Stimulated activated CD8-positive, alpha-beta memory T cell treated with anti-CD3 and anti-CD28 coated beads, Interleukin-4, amount 100 ng/mL, for 4 hours (primary cell): ENCODE data around the gene ACACA.

Experiments used
- DNase-seq, 2 donors: peaks; one replicate each; pipeline ENCODE4 v3.0.0-alpha.2; 2020; ENCODE audit warnings: low read depth in 2 of 2, low spot score in 1 of 2

ACACA gene

GRCh38 chr17:37107406-37108083, 299.1 kb downstream of the ACACA start:
- no peak for DNase-seq

GRCh38 chr17:37106049-37106448, 300.6 kb downstream of the ACACA start:
- DNase-seq, result no peak

GRCh38 chr17:37103231-37103630, 303.4 kb downstream of the ACACA start:
- DNase-seq, result no peak

- no peak for DNase-seq
Observed at GRCh38 chr17:37101306-37101705, 305.3 kb downstream of the ACACA start.

- DNase-seq, result no peak
Observed at GRCh38 chr17:37100231-37100630, 306.4 kb downstream of the ACACA start.

- DNase-seq, result no peak
Observed at GRCh38 chr17:37098910-37099664, 307.5 kb downstream of the ACACA start.

GRCh38 chr17:37098152-37098551, 308.5 kb downstream of the ACACA start:
- DNase-seq, result no peak

GRCh38 chr17:37097154-37097553, 309.5 kb downstream of the ACACA start:
- DNase-seq, result no peak

GRCh38 chr17:37096071-37096470, 310.6 kb downstream of the ACACA start:
- DNase-seq, result no peak

GRCh38 chr17:37094391-37094790, 312.2 kb downstream of the ACACA start:
- no peak for DNase-seq

GRCh38 chr17:37092701-37093100, 313.9 kb downstream of the ACACA start:
- no peak for DNase-seq

GRCh38 chr17:37092071-37092470, 314.6 kb downstream of the ACACA start:
- DNase-seq, result no peak

- no peak for DNase-seq
Observed at GRCh38 chr17:37090941-37091340, 315.7 kb downstream of the ACACA start.

- DNase-seq, result peak; percentile 13 to 31
Observed at GRCh38 chr17:37089956-37090355, 316.7 kb downstream of the ACACA start.

GRCh38 chr17:37088913-37089312, 317.7 kb downstream of the ACACA start:
- DNase-seq, result no peak

- DNase-seq, result no peak
Observed at GRCh38 chr17:37088459-37088858, 318.2 kb downstream of the ACACA start.

- no peak for DNase-seq
Observed at GRCh38 chr17:37087683-37088082, 319.0 kb downstream of the ACACA start.

- DNase-seq, result no peak
Observed at GRCh38 chr17:37086948-37087347, 319.7 kb downstream of the ACACA start.

GRCh38 chr17:37086334-37086733, 320.3 kb downstream of the ACACA start:
- DNase-seq, result no peak

- DNase-seq, result no peak
Observed at GRCh38 chr17:37084372-37084771, 322.3 kb downstream of the ACACA start.

GRCh38 chr17:37083456-37083855, 323.2 kb downstream of the ACACA start:
- no peak for DNase-seq

GRCh38 chr17:37082985-37083384, 323.7 kb downstream of the ACACA start:
- no peak for DNase-seq
